ENCODE data around the gene MEST. TPM values are rescaled to one million over a fixed set of nuclear protein-coding genes. Genes with fewer than 3 reads are reported as not detected.
A peak's percentile ranks its signal among the peaks of the same experiment; 100 is the strongest.
"Not testable (repeated sequence)": the region's sequence is repeated elsewhere in the genome, so short reads cannot be mapped to it uniquely, and the experiment has no call there.

MEST gene
- total and polyA plus RNA-seq, 2 of the 13 experiments (the other 11 are each of a cell fraction or from before 2014, with no cell fraction given), result 49.5 to 54.6 TPM

DNA sequence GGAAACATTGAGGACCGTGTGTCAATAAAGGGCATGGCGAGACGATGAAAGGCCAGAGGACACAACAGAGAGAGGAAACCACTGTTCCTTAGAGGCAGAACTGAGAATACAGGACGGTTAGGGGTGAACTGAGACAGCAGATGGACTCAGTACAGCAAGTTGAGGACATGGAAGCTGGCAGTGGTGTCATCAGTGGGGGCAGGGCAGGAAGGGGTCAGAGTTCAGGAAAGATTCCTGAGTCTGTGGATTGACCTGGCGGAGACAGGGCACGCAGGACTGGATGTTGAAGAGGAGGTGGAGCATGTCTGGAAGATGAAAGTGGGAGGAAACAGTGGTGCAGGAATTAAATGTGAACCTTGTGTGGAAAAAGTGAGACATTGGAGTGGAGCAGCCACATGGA is 46.0 kb downstream of the MEST start:
- CTCF ChIA-PET (ENCODE audit: low intra/inter-chr PET ratio, low total read pairs); FAIRE-seq; H3K27ac ChIP-seq (ENCODE audit: extremely low read length, insufficient read depth, low read length); H3K36me3 ChIP-seq (replicated peaks in 1 of 2; ENCODE audit: control insufficient read depth in 1 of 2, insufficient read depth in 2 of 2, low read length in 2 of 2); POLR2A ChIA-PET; H3K9ac ChIP-seq (ENCODE audit: insufficient read depth, low read depth, low read length); H3K4me3 ChIP-seq (replicated peaks in 1 of 3; ENCODE audit: insufficient read depth in 1 of 3, low read depth in 2 of 3, low read length in 3 of 3); H3K79me2 ChIP-seq (ENCODE audit: insufficient read depth, low read length); H2AFZ ChIP-seq (ENCODE audit: low read length); H4K20me1 ChIP-seq (ENCODE audit: insufficient read depth, low read length); BruUV-seq (replicated peaks); H3K9me3 ChIP-seq (ENCODE audit: low read length); H3K27me3 ChIP-seq (ENCODE audit: control insufficient read depth in 1 of 2, insufficient read depth in 2 of 2, low read length in 2 of 2); in situ Hi-C loops (cut with HindIII; ENCODE audit: extremely low pct_ligation_motif_present, low pct_unique_long_range_greater_than_20kb); H3K4me2 ChIP-seq (ENCODE audit: low read depth, low read length); intact Hi-C loops (cut with micrococcal nuclease; ENCODE audit: unreplicated experiment): not testable (repeated sequence)
- H3K4me1 ChIP-seq (ENCODE audit: insufficient read depth, low read length), result peaks cover 16% of the 10 kb centered on the region
- TF ChIP-seq NR2C2 (CRISPR knock-in tag; IDR thresholded peaks at IDR 0.05; ENCODE audit: borderline replicate concordance), result peak; percentile 43; the same call in 1 of the 2 replicates
- TF ChIP-seq, protein P1, sequence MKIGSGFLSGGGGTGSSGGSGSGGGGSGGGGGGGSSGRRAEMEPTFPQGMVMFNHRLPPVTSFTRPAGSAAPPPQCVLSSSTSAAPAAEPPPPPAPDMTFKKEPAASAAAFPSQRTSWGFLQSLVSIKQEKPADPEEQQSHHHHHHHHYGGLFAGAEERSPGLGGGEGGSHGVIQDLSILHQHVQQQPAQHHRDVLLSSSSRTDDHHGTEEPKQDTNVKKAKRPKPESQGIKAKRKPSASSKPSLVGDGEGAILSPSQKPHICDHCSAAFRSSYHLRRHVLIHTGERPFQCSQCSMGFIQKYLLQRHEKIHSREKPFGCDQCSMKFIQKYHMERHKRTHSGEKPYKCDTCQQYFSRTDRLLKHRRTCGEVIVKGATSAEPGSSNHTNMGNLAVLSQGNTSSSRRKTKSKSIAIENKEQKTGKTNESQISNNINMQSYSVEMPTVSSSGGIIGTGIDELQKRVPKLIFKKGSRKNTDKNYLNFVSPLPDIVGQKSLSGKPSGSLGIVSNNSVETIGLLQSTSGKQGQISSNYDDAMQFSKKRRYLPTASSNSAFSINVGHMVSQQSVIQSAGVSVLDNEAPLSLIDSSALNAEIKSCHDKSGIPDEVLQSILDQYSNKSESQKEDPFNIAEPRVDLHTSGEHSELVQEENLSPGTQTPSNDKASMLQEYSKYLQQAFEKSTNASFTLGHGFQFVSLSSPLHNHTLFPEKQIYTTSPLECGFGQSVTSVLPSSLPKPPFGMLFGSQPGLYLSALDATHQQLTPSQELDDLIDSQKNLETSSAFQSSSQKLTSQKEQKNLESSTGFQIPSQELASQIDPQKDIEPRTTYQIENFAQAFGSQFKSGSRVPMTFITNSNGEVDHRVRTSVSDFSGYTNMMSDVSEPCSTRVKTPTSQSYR (CRISPR knock-in tag; IDR thresholded peaks at IDR 0.05; ENCODE audit: borderline replicate concordance), result peak; percentile 22; the same call in 1 of the 2 replicates
- DNase-seq (ENCODE audit: low spot score) (peak; percentile 5), ATAC-seq (0 out of 3 replicates have a peak, but pooled peaks have one; percentile 24)
- WGBS (ENCODE audit: low lambda C conversion rate), result 90% methylated on average over 6 of the region's 6 CpGs

DNA sequence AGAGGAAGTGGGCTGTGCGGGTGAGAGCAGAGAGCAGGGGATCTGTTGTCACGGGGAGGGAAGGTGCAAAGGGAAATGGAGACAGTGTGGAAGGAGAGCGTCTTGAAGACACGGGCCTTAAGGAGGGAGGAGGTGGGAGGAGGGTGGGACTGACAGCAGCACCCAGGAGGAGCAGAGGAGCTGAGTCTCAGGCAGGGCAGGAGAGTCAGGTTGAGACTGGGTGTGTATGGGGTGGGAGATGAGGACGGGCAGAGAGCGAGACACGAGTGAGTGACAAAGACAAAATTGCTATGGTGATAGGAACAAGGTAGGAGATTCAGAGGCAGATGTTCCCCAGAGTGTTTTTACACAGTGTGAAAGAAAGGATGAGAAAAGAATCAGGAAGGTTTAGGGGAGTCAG is 49.4 kb downstream of the MEST start:
- H3K79me2 ChIP-seq (ENCODE audit: insufficient read depth, low read length); DNase-seq (ENCODE audit: low spot score); intact Hi-C loops (cut with micrococcal nuclease; ENCODE audit: unreplicated experiment); H4K20me1 ChIP-seq (ENCODE audit: insufficient read depth, low read length); H3K36me3 ChIP-seq (replicated peaks in 1 of 2; ENCODE audit: control insufficient read depth in 1 of 2, insufficient read depth in 2 of 2, low read length in 2 of 2); H3K4me2 ChIP-seq (ENCODE audit: low read depth, low read length); H3K27me3 ChIP-seq (ENCODE audit: control insufficient read depth in 1 of 2, insufficient read depth in 2 of 2, low read length in 2 of 2); ATAC-seq; CTCF ChIA-PET (ENCODE audit: low intra/inter-chr PET ratio, low total read pairs); FAIRE-seq; H2AFZ ChIP-seq (ENCODE audit: low read length); H3K9me3 ChIP-seq (ENCODE audit: low read length); BruUV-seq (replicated peaks); in situ Hi-C loops (cut with HindIII; ENCODE audit: extremely low pct_ligation_motif_present, low pct_unique_long_range_greater_than_20kb); H3K27ac ChIP-seq (ENCODE audit: extremely low read length, insufficient read depth, low read length); POLR2A ChIA-PET; H3K4me3 ChIP-seq (replicated peaks in 1 of 3; ENCODE audit: insufficient read depth in 1 of 3, low read depth in 2 of 3, low read length in 3 of 3); H3K9ac ChIP-seq (ENCODE audit: insufficient read depth, low read depth, low read length): not testable (repeated sequence)
- H3K4me1 ChIP-seq (ENCODE audit: insufficient read depth, low read length), result peaks cover 16% of the 10 kb centered on the region
- 95% methylated on average over 7 of the region's 7 CpGs for WGBS (ENCODE audit: low lambda C conversion rate)
